Skeletal muscle tissue (tissue), 4 donors: Measurements from ENCODE around the gene FERD3L. TPM values are rescaled to one million over a fixed set of nuclear protein-coding genes. Genes with fewer than 3 reads are reported as not detected.

Experiments used
- H3K27ac ChIP-seq: one replicate; pipeline ENCODE4 v1.7.0; 2013; ENCODE audit warnings: mild to moderate bottlenecking, low read depth, low read length, inconsistent platforms
- H3K27me3 ChIP-seq, 3 donors: one replicate each; pipeline ENCODE4 v1.7.0; 2013; ENCODE audit warnings: low read length in 3 of 3; ENCODE audit not compliant: control insufficient read depth in 3 of 3, insufficient read depth in 3 of 3
- H3K36me3 ChIP-seq, 3 donors: one replicate each; pipeline ENCODE4 v1.7.0; 2013; ENCODE audit warnings: low read length in 3 of 3; ENCODE audit not compliant: control insufficient read depth in 3 of 3, insufficient read depth in 3 of 3
- H3K4me1 ChIP-seq, 3 donors: one replicate each; pipeline ENCODE4 v1.7.0; 2013; ENCODE audit warnings: low read length in 3 of 3, mild to moderate bottlenecking in 3 of 3; ENCODE audit not compliant: control insufficient read depth in 3 of 3, insufficient read depth in 3 of 3
- H3K4me3 ChIP-seq, 3 donors: one replicate each; pipeline ENCODE4 v1.7.0; 2013; ENCODE audit warnings: low read length in 3 of 3
- H3K9ac ChIP-seq, 3 donors: one replicate each; pipeline ENCODE4 v1.7.0; 2013; ENCODE audit warnings: low read length in 3 of 3, mild to moderate bottlenecking in 3 of 3, moderate library complexity in 2 of 3, low read depth in 1 of 3
- H3K9me3 ChIP-seq, 3 donors: one replicate each; pipeline ENCODE4 v1.7.0; 2013; ENCODE audit warnings: low read length in 3 of 3; ENCODE audit not compliant: control insufficient read depth in 3 of 3
- total RNA-seq: library from RNA; depleted of rRNA; stranded (reverse); fragments of >200 nt; gene quantifications from one replicate; pipeline ENCODE4 v1.2.3, GENCODE V29; 2014
- donor health status: Osteomylitis.

FERD3L gene
- total RNA-seq, 1 donor from 2014 or later: not detected

DNA sequence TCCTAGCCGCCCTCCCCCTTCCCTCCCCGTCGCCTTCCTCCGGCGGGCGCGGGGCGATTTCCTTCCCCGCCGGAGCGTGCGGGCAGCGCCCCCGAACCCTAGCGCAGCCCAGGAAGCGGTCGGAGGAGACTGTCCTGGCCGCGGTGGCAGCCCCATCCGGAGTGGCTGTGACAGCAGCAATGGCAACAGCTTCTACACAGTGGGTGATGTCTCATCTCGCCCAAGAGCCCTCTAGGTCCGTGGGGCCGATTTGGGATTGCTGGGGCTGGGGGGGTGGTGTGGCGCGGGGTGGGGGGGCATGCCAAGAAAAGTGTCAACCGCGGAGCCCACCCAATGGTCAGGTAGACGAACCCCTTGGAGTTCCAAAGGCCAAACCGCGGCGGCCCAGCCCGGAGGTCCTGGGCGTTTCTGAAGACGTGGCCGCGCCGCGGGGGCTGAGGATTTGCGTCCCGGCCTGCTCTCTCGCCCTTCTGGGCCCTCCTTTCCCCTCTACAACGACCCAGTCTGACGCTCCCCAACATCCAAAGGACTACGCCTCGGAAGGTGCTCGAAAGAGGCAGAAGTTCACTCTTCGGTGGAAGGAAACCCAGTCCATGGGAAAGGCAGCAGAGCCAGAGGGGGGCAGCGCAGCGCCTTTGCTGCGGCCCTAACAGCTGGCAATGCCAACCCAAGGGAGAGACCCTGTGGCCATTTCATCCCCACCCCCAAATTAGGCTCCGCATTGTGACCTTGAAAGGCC is 27.2 kb downstream of the FERD3L start:
- no peak overlapping the region for H3K27ac ChIP-seq

GRCh38 chr7:19117091-19117869 is 27.9 kb downstream of the FERD3L start, which contains the start of gene TWIST1:
Gene TWIST1, minus strand, starts transcription at chr7:19117636. Its CDS starts 315 bp downstream, at chr7:19117321.
- Histone ChIP-seq H3K4me3 (peak within 1 kb of the TSS; percentile 64 to 77 (median 71)), H3K27me3 (peaks cover 59 to 78% (median 71%) of the 10 kb centered on the region in 3 donors), H3K9ac (peak within 1 kb of the TSS; percentile 7 to 57 (median 32)), H3K9me3 (no peaks in the 10 kb centered on the region), H3K4me1 (peaks cover 5 to 13% (median 13%) of the 10 kb centered on the region in 3 donors), H3K36me3 (no peaks in the 10 kb centered on the region), H3K27ac (no peak within 1 kb of the TSS)

More for the DNA sequence above, 27.2 kb downstream of the FERD3L start:
- Histone ChIP-seq H3K4me3 (peak overlapping the region; percentile 49 to 59 (median 57)), H3K4me1 (peaks cover 5 to 13% (median 13%) of the 10 kb centered on the region in 3 donors), H3K9me3 (no peaks in the 10 kb centered on the region), H3K36me3 (no peaks in the 10 kb centered on the region), H3K9ac (no peak overlapping the region), H3K27me3 (peaks cover 52 to 70% (median 64%) of the 10 kb centered on the region in 3 donors)

DNA sequence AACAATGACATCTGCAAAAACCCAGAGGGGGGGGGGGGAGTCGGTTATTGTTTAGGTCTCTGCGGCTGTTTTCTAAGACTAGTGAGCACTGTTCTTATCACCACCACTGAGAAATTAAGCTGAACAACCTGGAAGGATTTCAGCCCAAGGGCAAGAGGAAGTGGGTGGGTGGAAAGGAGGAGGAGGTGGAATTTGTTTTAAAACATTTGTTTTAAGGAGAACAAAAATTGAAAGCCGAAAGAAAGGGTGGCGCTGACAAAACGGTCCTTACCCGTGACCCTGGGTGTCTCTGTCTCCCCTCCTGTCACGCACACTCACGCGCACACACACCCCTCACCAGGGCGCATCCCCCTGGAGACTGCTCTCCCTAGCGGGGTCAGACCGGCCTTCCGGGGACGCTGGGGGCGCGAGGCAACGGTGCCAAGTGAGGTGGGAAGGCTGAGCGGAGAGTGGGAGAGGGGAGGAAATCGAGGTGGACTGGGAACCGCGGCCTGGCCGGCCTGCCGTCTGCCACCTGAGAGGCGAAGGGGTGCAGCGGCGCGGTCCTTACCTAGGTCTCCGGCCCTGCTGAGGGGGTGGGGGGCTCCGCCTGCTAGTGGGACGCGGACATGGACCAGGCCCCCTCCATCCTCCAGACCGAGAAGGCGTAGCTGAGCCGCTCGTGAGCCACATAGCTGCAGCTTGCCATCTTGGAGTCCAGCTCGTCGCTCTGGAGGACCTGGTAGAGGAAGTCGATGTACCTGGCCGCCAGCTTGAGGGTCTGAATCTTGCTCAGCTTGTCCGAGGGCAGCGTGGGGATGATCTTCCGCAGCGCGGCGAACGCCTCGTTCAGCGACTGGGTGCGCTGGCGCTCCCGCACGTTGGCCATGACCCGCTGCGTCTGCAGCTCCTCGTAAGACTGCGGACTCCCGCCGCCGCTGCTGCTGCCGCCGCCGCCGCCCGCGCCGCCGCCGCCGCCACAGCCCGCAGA is 28.8 kb downstream of the FERD3L start:
- H3K36me3 ChIP-seq: no peaks in the 10 kb centered on the region
- no peaks in the 10 kb centered on the region for H3K9me3 ChIP-seq
- no peak overlapping the region for H3K27ac ChIP-seq
- peaks cover 5 to 13% (median 13%) of the 10 kb centered on the region in 3 donors for H3K4me1 ChIP-seq
- H3K27me3 ChIP-seq: peaks cover 64 to 80% (median 75%) of the 10 kb centered on the region in 3 donors
- H3K9ac ChIP-seq: peak overlapping the region; percentile 7 to 57 (median 32)
- H3K4me3 ChIP-seq: peak overlapping the region; percentile 64 to 77 (median 71)

- no peaks in the 10 kb centered on the region for H3K36me3 ChIP-seq
- H3K4me3 ChIP-seq: no peak overlapping the region
- H3K9ac ChIP-seq: no peak overlapping the region
Observed at GRCh38 chr7:19114551-19114855, 30.7 kb downstream of the FERD3L start.

GRCh38 chr7:19113855-19114550 is 31.2 kb downstream of the FERD3L start:
- Histone ChIP-seq H3K27me3 (peaks cover 66 to 80% (median 77%) of the 10 kb centered on the region in 3 donors), H3K9me3 (no peaks in the 10 kb centered on the region), H3K4me1 (peaks cover 5 to 12% (median 10%) of the 10 kb centered on the region in 3 donors), H3K4me3 (no peak overlapping the region), H3K27ac (no peak overlapping the region), H3K9ac (no peak overlapping the region), H3K36me3 (no peaks in the 10 kb centered on the region)

More at GRCh38 chr7:19114551-19114855, 30.7 kb downstream of the FERD3L start:
- Histone ChIP-seq H3K4me1 (peaks cover 5 to 13% (median 13%) of the 10 kb centered on the region in 3 donors), H3K9me3 (no peaks in the 10 kb centered on the region), H3K27ac (no peak overlapping the region), H3K27me3 (peaks cover 65 to 80% (median 77%) of the 10 kb centered on the region in 3 donors)

- Histone ChIP-seq H3K4me1 (peaks cover 5 to 14% (median 10%) of the 10 kb centered on the region in 3 donors), H3K9ac (no peak overlapping the region), H3K9me3 (no peaks in the 10 kb centered on the region), H3K4me3 (no peak overlapping the region), H3K27me3 (peaks cover 67 to 81% (median 78%) of the 10 kb centered on the region in 3 donors), H3K36me3 (no peaks in the 10 kb centered on the region), H3K27ac (no peak overlapping the region)
Observed at GRCh38 chr7:19113002-19113350, 32.2 kb downstream of the FERD3L start.

DNA sequence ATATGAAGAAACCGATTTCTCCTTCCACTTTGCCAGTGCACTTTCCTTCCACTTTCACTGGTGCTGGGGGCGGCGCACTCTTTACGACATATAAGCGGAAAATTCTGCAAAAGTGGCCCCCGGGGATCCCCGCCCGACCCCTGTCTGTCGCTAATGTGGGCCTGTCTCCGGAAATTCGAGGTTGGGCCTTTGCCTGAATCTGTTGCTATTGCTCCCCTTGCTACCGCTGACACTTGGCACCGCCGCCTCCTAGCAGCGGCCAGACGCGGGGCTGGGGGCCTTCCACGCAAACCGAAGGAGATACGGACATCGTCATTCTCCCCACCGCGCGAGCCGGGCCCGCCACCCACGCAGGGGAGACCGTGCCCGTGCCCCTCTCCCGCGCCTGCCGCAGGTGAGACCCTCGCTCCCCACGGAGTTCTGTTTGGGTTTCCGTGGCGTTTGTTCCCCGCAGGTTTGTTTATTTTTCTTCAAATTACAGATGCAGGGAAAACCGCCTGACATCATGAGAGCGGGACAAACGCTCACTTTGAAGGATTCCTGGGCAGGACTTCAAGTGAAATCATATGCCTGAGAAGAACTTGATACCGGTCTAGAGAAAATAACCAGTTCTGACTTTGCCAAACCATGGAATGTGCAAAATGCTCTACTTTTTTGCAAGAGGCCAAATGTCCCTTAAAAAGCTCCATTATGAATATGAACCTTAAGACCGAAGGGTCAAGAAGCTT is 32.8 kb downstream of the FERD3L start:
- Histone ChIP-seq H3K9me3 (no peaks in the 10 kb centered on the region), H3K9ac (no peak overlapping the region), H3K27me3 (peaks cover 67 to 85% (median 79%) of the 10 kb centered on the region in 3 donors), H3K4me3 (no peak overlapping the region), H3K27ac (no peak overlapping the region), H3K36me3 (no peaks in the 10 kb centered on the region), H3K4me1 (peaks cover 9 to 18% (median 14%) of the 10 kb centered on the region in 3 donors)

DNA sequence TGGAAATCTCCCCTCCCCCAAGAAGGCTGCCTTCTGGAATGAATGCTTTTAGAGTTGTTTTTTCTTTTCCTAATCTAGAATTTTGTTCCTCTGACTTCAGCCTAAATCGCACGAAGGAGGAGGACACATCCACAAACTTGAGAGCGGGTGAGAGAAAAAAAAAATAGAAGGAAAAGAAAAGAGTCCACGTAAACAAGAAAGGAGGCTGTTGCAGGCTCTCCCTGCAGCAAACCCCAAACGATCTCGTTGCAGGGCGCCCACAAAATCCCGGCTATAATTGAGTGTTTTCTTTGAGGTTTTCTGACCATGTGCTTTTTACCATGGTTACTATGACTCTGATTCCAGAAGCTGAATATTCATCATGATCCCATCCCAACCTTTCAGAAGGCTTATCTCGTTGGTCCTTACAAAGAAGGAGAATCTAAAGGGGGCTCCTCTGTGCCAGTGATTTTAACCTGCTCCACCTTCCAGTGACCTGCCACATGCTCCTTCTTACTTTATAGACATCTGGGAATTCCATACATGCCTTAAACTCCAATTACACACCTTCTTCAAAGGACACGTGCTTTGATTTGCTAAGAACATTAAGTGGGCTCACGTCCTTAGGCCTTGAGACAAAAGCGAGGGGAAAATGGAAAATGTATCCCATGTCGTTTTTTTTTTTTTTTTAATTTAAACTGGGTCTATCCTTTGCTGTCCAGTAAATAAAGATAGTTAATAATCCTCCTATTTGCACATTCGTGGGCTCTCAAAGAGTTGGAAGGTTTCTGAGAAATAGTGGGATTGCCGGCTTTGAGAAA is 33.5 kb downstream of the FERD3L start:
- Histone ChIP-seq H3K4me3 (no peak overlapping the region), H3K36me3 (no peaks in the 10 kb centered on the region), H3K27ac (no peak overlapping the region), H3K9me3 (no peaks in the 10 kb centered on the region), H3K9ac (no peak overlapping the region), H3K27me3 (peaks cover 73 to 90% (median 80%) of the 10 kb centered on the region in 3 donors), H3K4me1 (peaks cover 14 to 24% (median 18%) of the 10 kb centered on the region in 3 donors)
